Gastrocnemius medialis (tissue), 4 donors: ENCODE results near the gene USH2A.

Experiments
- CTCF ChIP-seq, 5 experiments: fragments of 450-650 bp in 3 of 5; fragments of 200-600 bp in 2 of 5; sonication (generic) in 2 of 5; IDR thresholded peaks in 4 of 5; conservative IDR thresholded peaks in 1 of 5; 1 replicate in 4 of 5; 2 replicates in 1 of 5; pipeline ENCODE4 v1.5.1; 2016 to 2019; ENCODE audit warnings: antibody characterized with exemption in 5 of 5, mild to moderate bottlenecking in 3 of 5, moderate library complexity in 3 of 5
- POLR2A ChIP-seq, 2 donors: fragments of 450-650 bp; IDR thresholded peaks; one replicate each; pipeline ENCODE4 v1.6.1; 2017; ENCODE audit warnings: antibody characterized with exemption in 2 of 2, mild to moderate bottlenecking in 2 of 2, moderate library complexity in 2 of 2

GRCh38 chr1:216314379-216315095, 108.7 kb downstream of the USH2A start:
- TF ChIP-seq CTCF (IDR thresholded peaks at IDR 0.05 in 4 of 5, conservative IDR thresholded peaks at IDR 0.05 in 1 of 5) (no peak), POLR2A (IDR thresholded peaks at IDR 0.05) (no peak)
